Mesenchymal stem cell (in vitro differentiated cells and primary cell): ENCODE data around the gene PACC1.

Experiments used
- DNase-seq: peaks from one replicate; pipeline ENCODE4 v3.0.0-alpha.2; 2013
- H2AFZ ChIP-seq: one replicate; pipeline ENCODE4 v1.6.1; 2013; ENCODE audit warnings: low read depth, mild to moderate bottlenecking, control low read depth, inconsistent platforms, low read length, moderate library complexity
- H2AK5ac ChIP-seq: 2 replicates; pipeline ENCODE4 v1.6.1; 2013; ENCODE audit warnings: low read length, moderate library complexity, mild to moderate bottlenecking, inconsistent platforms; ENCODE audit not compliant: severe bottlenecking
- H2BK120ac ChIP-seq: one replicate; pipeline ENCODE4 v1.6.1; 2013; ENCODE audit warnings: low read depth, mild to moderate bottlenecking, inconsistent platforms, low read length, moderate library complexity
- H2BK12ac ChIP-seq, 2 experiments: one replicate each; pipeline ENCODE4 v1.6.1; 2013; ENCODE audit warnings: inconsistent platforms in 2 of 2, low read length in 2 of 2, mild to moderate bottlenecking in 2 of 2, moderate library complexity in 2 of 2, control low read depth in 1 of 2
- H2BK15ac ChIP-seq: one replicate; pipeline ENCODE4 v1.6.1; 2013; ENCODE audit warnings: mild to moderate bottlenecking, low read depth, inconsistent platforms; ENCODE audit not compliant: poor library complexity, severe bottlenecking
- H2BK5ac ChIP-seq: 2 replicates; pipeline ENCODE4 v1.6.1; 2013; ENCODE audit warnings: low read depth, mild to moderate bottlenecking, low read length, control low read depth, inconsistent platforms; ENCODE audit not compliant: poor library complexity, severe bottlenecking
- H3K14ac ChIP-seq, 2 experiments: one replicate each; pipeline ENCODE4 v1.6.1; 2013; ENCODE audit warnings: inconsistent platforms in 2 of 2, low read length in 2 of 2, control low read depth in 1 of 2, mild to moderate bottlenecking in 1 of 2, moderate library complexity in 1 of 2
- H3K18ac ChIP-seq, 2 experiments: one replicate each; pipeline ENCODE4 v1.6.1; 2013; ENCODE audit warnings: inconsistent platforms in 2 of 2, low read length in 2 of 2, control low read depth in 1 of 2, low read depth in 1 of 2, mild to moderate bottlenecking in 1 of 2
- H3K23ac ChIP-seq, 2 experiments: one replicate each; pipeline ENCODE4 v1.6.1; 2013; ENCODE audit warnings: inconsistent platforms in 2 of 2, low read length in 2 of 2, mild to moderate bottlenecking in 2 of 2, moderate library complexity in 2 of 2, control low read depth in 1 of 2
- H3K27ac ChIP-seq: 2 replicates; pipeline ENCODE4 v1.5.1; 2013; ENCODE audit warnings: mild to moderate bottlenecking, moderate library complexity, low read length, control low read depth, inconsistent platforms; ENCODE audit not compliant: poor library complexity, severe bottlenecking
- H3K27me3 ChIP-seq, 2 experiments: 2 replicates each; pipeline versions ENCODE4 v1.6.1 to v1.7.0; 2013; ENCODE audit warnings: low read length in 2 of 2, mild to moderate bottlenecking in 2 of 2, moderate library complexity in 2 of 2, control low read depth in 1 of 2, inconsistent platforms in 1 of 2; ENCODE audit not compliant: control insufficient read depth in 1 of 2, insufficient read depth in 1 of 2
- H3K36me3 ChIP-seq, 2 experiments: 2 replicates each; pipeline versions ENCODE4 v1.6.1 to v1.7.0; 2013; ENCODE audit warnings: low read length in 2 of 2, control low read depth in 1 of 2, inconsistent platforms in 1 of 2, low read depth in 1 of 2, mild to moderate bottlenecking in 1 of 2; ENCODE audit not compliant: insufficient read depth in 2 of 2, control insufficient read depth in 1 of 2
- H3K4ac ChIP-seq, 2 experiments: one replicate each; pipeline ENCODE4 v1.6.1; 2013; ENCODE audit warnings: inconsistent platforms in 2 of 2, low read length in 2 of 2, mild to moderate bottlenecking in 2 of 2, moderate library complexity in 2 of 2, control low read depth in 1 of 2, low read depth in 1 of 2
- H3K4me1 ChIP-seq: 2 replicates; pipeline ENCODE4 v1.6.1; 2013; ENCODE audit warnings: low read depth, low read length, control low read depth; ENCODE audit not compliant: control insufficient read depth, insufficient read depth
- H3K4me2 ChIP-seq: 2 replicates; pipeline ENCODE4 v1.6.1; 2013; ENCODE audit warnings: low read length, mild to moderate bottlenecking, inconsistent platforms; ENCODE audit not compliant: poor library complexity, severe bottlenecking
- H3K4me3 ChIP-seq, 2 experiments: 2 replicates each; pipeline versions ENCODE4 v1.5.1 to v1.7.0; 2013; ENCODE audit warnings: low read length in 2 of 2, mild to moderate bottlenecking in 2 of 2, control low read depth in 1 of 2, low read depth in 1 of 2; ENCODE audit not compliant: insufficient read depth in 1 of 2
- H3K79me1 ChIP-seq: replicated peaks from 2 replicates; pipeline ENCODE4 v1.6.1; 2013; ENCODE audit warnings: mild to moderate bottlenecking, control low read depth, low read length, inconsistent platforms; ENCODE audit not compliant: poor library complexity, severe bottlenecking
- H3K9ac ChIP-seq: 2 replicates; pipeline ENCODE4 v1.7.0; 2013; ENCODE audit warnings: mild to moderate bottlenecking, low read length, moderate library complexity
- H3K9me3 ChIP-seq: 2 replicates; pipeline ENCODE4 v1.7.0; 2013; ENCODE audit warnings: mild to moderate bottlenecking, low read length; ENCODE audit not compliant: control insufficient read depth
- H4K8ac ChIP-seq: one replicate; pipeline ENCODE4 v1.6.1; 2013; ENCODE audit warnings: inconsistent platforms, mild to moderate bottlenecking, low read length, moderate library complexity
- H4K91ac ChIP-seq: one replicate; pipeline ENCODE4 v1.6.1; 2013; ENCODE audit warnings: mild to moderate bottlenecking, low read length, inconsistent platforms
- WGBS: methylation state at CpG from one replicate; pipeline ENCODE4 v1.1.7; 2013; ENCODE audit warnings: mixed read lengths; 5-methylcytosine and 5-hydroxymethylcytosine counted together

Gene PACC1

GRCh38 chr1:212351588-212352362, 62.9 kb downstream of the PACC1 start:
- no peak overlapping the region for H2BK15ac ChIP-seq
- no peak overlapping the region for H3K4ac ChIP-seq
- no peak overlapping the region for H3K27ac ChIP-seq
- H2AFZ ChIP-seq = no peak overlapping the region
- no peak overlapping the region for H2BK120ac ChIP-seq
- H2AK5ac ChIP-seq = no peak overlapping the region
- H4K8ac ChIP-seq = no peak overlapping the region
- DNase-seq = no peak
- no peak overlapping the region for H3K4me3 ChIP-seq
- H3K4me2 ChIP-seq = no peak overlapping the region
- H3K9ac ChIP-seq = no peak overlapping the region
- no peaks in the 10 kb centered on the region for H3K4me1 ChIP-seq
- H3K36me3 ChIP-seq = peaks cover 3 to 51% of the 10 kb centered on the region in 2 experiments
- 96% methylated on average over 7 of the region's 10 CpGs for WGBS
- no peak overlapping the region for H2BK5ac ChIP-seq
- H3K14ac ChIP-seq = no peak overlapping the region
- no peak overlapping the region for H3K23ac ChIP-seq
- no peaks in the 10 kb centered on the region for H3K79me1 ChIP-seq
- H4K91ac ChIP-seq = no peak overlapping the region
- no peak overlapping the region for H2BK12ac ChIP-seq
- no peak overlapping the region for H3K18ac ChIP-seq
- H3K27me3 ChIP-seq = no peaks in the 10 kb centered on the region
- no peaks in the 10 kb centered on the region for H3K9me3 ChIP-seq

DNA sequence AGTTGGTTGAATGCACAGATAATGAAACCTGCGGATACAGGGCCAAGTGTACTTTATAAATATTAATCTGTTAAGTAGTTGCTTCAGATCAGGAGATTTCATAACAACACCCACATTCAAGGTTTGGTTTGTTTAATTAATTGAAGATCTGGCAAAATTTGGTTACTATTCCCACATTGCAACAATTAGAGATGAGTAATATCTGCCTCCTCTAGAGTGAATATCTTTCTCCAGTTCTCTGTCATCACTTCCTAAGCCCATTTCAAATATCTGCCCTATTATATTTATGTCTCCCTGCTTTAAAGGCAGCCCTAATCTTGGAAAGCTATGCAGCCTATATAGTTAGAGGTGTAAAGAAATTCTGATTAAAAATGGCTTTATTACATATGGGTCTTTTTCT, 68.1 kb downstream of the PACC1 start:
- Histone ChIP-seq H3K4ac (no peak overlapping the region), H3K4me1 (no peaks in the 10 kb centered on the region), H3K4me2 (no peak overlapping the region), H3K9me3 (no peaks in the 10 kb centered on the region), H3K79me1 (peaks cover 2% of the 10 kb centered on the region), H2BK15ac (no peak overlapping the region), H3K27ac (no peak overlapping the region), H3K18ac (no peak overlapping the region), H2AK5ac (no peak overlapping the region), H2BK5ac (no peak overlapping the region), H2BK120ac (no peak overlapping the region), H3K23ac (no peak overlapping the region), H2BK12ac (no peak overlapping the region), H4K91ac (no peak overlapping the region), H3K9ac (no peak overlapping the region), H3K36me3 (peaks cover 3 to 49% of the 10 kb centered on the region in 2 experiments), H2AFZ (no peak overlapping the region), H3K4me3 (no peak overlapping the region), H3K14ac (no peak overlapping the region), H3K27me3 (no peaks in the 10 kb centered on the region), H4K8ac (no peak overlapping the region)
- WGBS = no CpG with 5 or more reads among the region's 1 CpG
- DNase-seq = no peak

DNA sequence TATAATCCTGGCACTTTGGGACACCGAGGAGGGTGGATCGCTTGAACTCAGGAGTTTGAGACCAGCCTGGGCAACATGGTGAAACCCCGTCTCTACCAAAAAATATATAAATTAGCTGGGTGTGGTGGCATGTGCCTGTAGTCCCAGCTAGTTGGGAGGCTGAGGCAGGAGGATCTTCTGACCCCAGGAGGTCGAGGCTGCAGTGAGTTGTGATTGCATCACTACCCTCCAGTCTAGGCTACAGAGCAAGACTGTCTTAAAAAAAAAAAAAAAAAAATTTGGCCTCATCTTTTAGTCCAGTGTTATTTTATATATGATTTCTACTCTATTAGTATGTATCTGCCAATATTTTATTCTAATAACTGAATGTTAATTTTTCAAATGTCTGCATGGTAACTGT, 69.8 kb downstream of the PACC1 start:
- Histone ChIP-seq H3K27ac (no peak overlapping the region), H3K4me1 (no peaks in the 10 kb centered on the region)

GRCh38 chr1:212341090-212341489, 73.6 kb downstream of the PACC1 start:
- Histone ChIP-seq H2BK120ac (no peak overlapping the region), H4K91ac (no peak overlapping the region), H2BK5ac (no peak overlapping the region), H3K4me2 (no peak overlapping the region), H3K36me3 (peaks cover 3 to 46% of the 10 kb centered on the region in 2 experiments), H3K18ac (no peak overlapping the region), H3K23ac (no peak overlapping the region), H2AK5ac (no peak overlapping the region), H3K9ac (no peak overlapping the region), H4K8ac (no peak overlapping the region), H3K14ac (no peak overlapping the region), H3K4me3 (no peak overlapping the region), H2BK12ac (no peak overlapping the region), H3K4me1 (no peaks in the 10 kb centered on the region), H3K4ac (no peak overlapping the region), H3K27me3 (no peaks in the 10 kb centered on the region), H2AFZ (no peak overlapping the region), H3K9me3 (no peaks in the 10 kb centered on the region), H2BK15ac (no peak overlapping the region), H3K79me1 (peaks cover 3% of the 10 kb centered on the region), H3K27ac (no peak overlapping the region)
- no CpG with 5 or more reads among the region's 1 CpG for WGBS
- no peak for DNase-seq

More for the DNA sequence above, 69.8 kb downstream of the PACC1 start:
- H2AK5ac ChIP-seq = no peak overlapping the region
- no peak overlapping the region for H3K9ac ChIP-seq
- H2BK12ac ChIP-seq = no peak overlapping the region
- no peak overlapping the region for H2BK120ac ChIP-seq
- H4K8ac ChIP-seq = no peak overlapping the region
- no peak overlapping the region for H3K4me2 ChIP-seq
- no peak overlapping the region for H3K4ac ChIP-seq
- no peak overlapping the region for H2BK5ac ChIP-seq
- DNase-seq = no peak
- H3K27me3 ChIP-seq = no peaks in the 10 kb centered on the region
- no peak overlapping the region for H3K14ac ChIP-seq
- no peak overlapping the region for H3K23ac ChIP-seq
- no peak overlapping the region for H3K4me3 ChIP-seq
- no peak overlapping the region for H4K91ac ChIP-seq
- H3K36me3 ChIP-seq = peaks cover 3 to 52% of the 10 kb centered on the region in 2 experiments
- WGBS = 100% methylated on average over 4 of the region's 4 CpGs
- no peak overlapping the region for H2BK15ac ChIP-seq
- H2AFZ ChIP-seq = no peak overlapping the region
- peaks cover 3% of the 10 kb centered on the region for H3K79me1 ChIP-seq
- no peaks in the 10 kb centered on the region for H3K9me3 ChIP-seq
- H3K18ac ChIP-seq = no peak overlapping the region
